Hypothalamus (tissue), 51 donors: ENCODE data around the gene IL12RB2.
A peak's percentile ranks its signal among the peaks of the same experiment; 100 is the strongest.

ENCODE experiments used
- DNase-seq, 51 donors: peaks; one replicate each; lab custom pipeline; 2025; lab: John Stamatoyannopoulos, UW

Gene IL12RB2

DNA sequence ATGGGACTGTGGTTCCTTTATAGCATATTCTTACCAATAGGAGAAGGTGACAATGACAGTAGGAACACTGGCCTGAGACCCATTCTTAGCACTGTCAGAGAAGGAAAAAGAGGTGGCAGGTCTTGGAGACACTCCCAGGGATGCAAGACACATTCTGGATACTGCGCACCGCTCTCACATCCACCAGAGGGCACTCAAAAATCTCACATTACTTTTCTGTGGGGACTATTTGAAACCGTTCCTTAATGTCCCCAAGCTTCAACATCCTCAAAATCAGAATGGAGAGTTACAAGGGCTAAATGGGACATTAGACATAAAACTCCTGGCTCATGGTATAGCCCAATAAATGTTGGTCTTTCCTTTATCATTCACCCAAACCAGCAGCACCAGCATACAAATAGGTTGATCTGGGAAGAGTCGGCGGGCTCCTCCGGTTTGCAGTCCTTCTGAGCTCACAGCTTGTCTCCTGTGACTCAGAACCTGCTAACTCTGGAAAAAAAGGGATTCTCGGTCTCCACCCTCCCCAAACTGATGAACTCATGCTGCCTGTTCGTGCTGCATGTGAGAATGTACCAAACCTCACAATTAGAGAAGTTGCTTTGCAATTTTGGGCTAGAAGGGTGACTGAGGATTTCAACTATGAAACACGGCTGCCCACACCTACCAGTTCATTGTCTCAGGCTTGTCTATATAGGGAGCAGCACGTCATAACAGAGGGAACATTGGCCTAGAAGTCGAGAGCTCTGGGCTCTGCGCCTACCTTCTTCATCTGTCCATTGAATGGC is 40.2 kb downstream of the IL12RB2 start:
- DNase-seq: peak in 18 of 51 donors; percentile 1 to 51 (median 9)

DNA sequence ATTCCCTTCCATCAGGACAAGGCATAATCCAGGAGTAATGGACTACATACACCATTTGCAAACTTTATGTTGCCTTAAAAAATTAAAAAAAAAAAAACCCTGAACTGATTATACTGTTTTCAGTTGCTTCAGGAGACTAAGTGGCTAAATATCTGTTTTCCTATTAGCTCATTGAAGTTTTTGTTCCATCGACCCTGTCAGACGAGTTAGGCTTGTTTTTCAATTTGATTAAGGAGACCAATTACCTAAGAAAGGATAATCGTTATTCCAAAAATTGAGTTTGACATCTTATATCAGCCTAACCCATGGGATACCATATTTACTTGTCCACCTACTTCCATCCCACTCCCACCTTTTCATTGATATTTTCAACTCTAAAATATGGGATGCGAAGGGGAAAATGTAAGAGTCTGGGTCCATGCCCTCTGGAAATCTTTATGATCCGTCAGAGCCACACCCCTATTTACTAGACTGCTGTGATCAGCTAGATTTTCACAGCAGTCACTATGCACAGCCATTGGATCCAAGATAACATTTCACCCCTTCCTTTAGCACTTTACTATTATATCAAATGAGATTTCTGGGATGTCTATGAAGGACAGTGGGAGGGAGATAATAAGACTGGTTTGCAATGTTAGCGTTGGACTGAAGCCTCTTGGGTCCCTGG is 41.0 kb downstream of the IL12RB2 start:
- no peak for DNase-seq

- no peak for DNase-seq
Measured at GRCh38 chr1:67350783-67351182, 43.1 kb downstream of the IL12RB2 start.

- DNase-seq: no peak
Measured at GRCh38 chr1:67352211-67352610, 44.5 kb downstream of the IL12RB2 start.

DNA sequence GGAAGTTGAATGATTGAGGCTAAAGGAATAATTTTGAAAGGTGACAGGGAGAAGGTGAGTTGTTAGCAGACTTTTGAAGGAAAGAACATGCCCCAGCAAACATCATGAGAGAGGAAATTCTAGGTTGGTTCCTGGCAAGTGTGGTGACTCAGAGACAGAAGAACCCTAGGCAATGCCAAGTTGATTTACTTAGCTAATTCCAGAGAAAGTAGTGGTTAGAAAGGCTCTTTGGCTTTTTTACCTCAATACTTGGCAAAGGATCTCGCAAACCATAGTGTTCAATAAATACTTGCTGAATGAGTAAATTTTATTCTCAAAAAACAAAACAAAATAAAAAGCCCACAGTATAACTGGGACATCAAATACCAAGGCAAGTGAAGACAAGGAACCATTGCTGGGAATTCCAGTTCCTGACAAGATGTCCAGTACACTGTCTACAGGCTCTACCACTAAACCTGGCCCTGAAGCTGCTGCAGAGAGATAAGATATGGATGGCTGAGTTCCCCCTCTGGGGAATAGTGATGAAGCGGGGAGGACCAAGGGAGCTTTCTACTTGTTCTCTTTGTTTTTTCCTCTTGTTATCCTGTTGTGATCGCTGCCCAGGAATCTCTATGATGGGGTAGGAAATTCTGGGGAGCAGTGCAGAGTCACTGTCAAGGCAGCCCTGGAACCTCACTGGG is 48.2 kb downstream of the IL12RB2 start:
- DNase-seq: no peak

DNA sequence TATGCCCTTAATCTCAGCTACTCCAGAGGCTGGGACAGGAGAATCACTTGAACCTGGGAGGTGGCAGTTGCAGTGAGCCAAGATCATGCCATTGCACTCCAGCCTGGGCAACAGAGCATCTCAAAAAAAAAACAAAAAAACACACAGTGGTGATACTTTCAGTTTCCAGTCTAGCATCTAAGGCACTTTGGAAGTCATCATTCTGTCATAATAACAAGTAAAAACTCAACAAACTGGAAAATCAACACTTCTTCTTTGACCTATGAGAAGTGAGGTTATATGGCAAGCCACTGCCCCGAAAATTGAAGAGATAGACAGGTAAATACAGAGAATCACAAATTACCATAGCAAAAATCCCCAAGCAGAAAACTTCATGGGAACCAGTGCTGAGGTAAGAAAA is 51.9 kb downstream of the IL12RB2 start:
- DNase-seq: no peak

DNA sequence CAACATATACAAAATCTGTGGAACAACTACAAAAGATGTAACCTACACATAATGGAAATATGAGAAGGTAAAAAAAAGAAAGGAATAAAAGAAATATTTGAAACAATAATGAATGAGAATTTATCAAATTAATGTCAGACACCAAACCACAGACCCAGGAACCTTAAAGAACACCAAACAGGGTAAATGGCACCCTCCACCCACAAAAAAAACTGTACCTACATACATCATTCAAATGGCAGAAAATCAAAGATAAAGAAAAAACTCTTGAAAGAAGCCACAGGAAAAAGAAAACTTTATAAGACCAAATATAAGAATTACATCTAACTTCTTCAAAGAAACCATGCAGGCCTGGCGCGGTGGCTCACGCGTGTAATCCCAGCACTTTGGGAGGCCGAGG is 54.0 kb downstream of the IL12RB2 start:
- DNase-seq: no peak

DNA sequence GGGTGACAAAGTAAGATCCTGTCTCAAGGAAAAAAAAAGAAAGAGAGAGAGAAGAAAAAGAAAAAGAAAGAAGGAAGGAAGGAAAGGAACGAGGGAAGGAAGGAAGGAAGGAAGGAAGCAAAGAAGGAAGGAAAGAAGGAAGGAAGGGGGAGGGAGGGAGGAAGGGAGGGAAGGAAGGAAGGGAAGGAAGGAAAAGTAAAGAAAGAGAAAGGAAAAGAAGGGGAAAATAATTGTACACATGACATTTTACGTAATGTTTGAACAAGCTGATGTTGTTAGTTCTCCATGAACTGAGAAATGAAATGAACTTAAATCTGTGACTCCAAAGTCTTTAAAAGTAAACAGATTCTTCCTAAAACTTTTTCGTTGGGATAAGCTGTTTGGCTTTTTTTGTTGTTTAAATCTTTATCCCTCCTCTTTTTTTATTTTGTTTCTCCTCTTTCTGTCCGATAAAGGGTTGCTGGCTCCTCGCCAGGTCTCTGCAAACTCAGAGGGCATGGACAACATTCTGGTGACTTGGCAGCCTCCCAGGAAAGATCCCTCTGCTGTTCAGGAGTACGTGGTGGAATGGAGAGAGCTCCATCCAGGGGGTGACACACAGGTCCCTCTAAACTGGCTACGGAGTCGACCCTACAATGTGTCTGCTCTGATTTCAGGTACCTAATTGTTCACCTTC is 59.8 kb downstream of the IL12RB2 start:
- DNase-seq: peak in 3 of 51 donors; percentile 1 to 4 (median 4)

GRCh38 chr1:67368046-67368514 is 60.4 kb downstream of the IL12RB2 start:
- no peak for DNase-seq

DNA sequence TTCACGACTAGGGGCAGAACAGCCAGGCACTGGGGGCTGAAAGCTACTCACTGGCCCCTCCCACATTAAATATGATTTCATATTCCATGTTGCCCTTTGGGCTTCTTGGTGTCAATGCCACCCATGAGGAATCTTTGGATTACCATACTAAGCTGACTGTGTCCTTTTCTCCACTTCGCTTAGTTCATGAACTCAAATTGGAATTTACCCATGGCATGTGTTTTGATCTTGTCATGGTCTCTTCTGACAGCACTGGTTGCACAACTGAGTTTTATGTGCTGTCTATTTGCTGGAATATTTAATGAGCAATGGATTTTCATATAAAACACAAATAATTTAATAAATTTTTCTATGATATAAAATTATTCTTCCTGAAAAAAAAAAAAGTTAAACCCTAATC is 63.4 kb downstream of the IL12RB2 start:
- DNase-seq: no peak

GRCh38 chr1:67371681-67372080 is 64.0 kb downstream of the IL12RB2 start:
- no peak for DNase-seq

DNA sequence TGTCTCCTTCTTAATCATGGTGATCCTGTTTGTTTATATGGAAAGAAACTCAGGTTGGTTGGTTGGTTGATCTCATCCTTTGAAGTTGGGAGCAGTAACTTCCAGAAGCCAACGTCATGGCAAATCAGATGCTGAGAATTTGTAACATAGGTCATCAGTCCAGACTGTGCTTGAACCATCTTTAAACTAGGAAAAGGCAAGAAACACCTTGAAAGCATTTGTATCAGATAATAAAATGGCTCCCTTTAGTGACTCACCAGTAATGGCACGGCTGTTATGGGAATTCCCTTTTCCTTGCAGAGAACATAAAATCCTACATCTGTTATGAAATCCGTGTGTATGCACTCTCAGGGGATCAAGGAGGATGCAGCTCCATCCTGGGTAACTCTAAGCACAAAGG is 64.5 kb downstream of the IL12RB2 start:
- DNase-seq: no peak

GRCh38 chr1:67372898-67373297 is 65.2 kb downstream of the IL12RB2 start:
- no peak for DNase-seq

DNA sequence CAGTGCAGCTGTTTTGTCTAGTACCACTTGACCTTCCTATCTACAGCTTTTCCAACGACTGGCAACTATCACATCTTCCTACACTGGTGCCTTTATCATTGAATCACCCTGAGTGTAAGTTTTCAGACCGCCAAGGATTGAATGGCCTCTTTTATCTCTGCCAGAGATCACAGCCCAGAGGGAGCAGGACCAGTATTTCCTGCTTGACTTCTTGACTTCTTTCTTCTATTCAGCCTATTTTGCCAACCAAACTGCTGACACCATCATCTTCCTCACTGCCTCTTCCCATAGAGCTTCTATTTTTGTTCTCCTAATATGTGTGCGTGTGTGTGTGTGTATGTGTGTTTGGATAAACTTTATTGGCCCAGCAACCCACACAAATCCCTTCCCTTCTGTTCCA is 68.7 kb downstream of the IL12RB2 start:
- no peak for DNase-seq

- DNase-seq: no peak
Measured at GRCh38 chr1:67377253-67377652, 69.6 kb downstream of the IL12RB2 start.

- no peak for DNase-seq
Measured at GRCh38 chr1:67381154-67381553, 73.5 kb downstream of the IL12RB2 start.

- DNase-seq: no peak
Measured at GRCh38 chr1:67382292-67382691, 74.6 kb downstream of the IL12RB2 start.

- no peak for DNase-seq
Measured at GRCh38 chr1:67383999-67384638, 76.4 kb downstream of the IL12RB2 start.

- DNase-seq: no peak
Measured at GRCh38 chr1:67390041-67390887, 82.6 kb downstream of the IL12RB2 start.

- peak in 4 of 51 donors; percentile 0 to 11 (median 2) for DNase-seq
Measured at GRCh38 chr1:67393240-67393639, 85.6 kb downstream of the IL12RB2 start.
